K562 (cell line): ENCODE measurements around the gene JUNB. TPM values are rescaled to one million over a fixed set of nuclear protein-coding genes. Genes with fewer than 3 reads are reported as not detected.

Experiments
- ARHGAP35 ChIP-seq: fragments of 450-650 bp; IDR thresholded peaks from 2 replicates; pipeline ENCODE4 v1.6.1; 2018; ENCODE audit not compliant: partially characterized antibody
- CBFA2T3 ChIP-seq: fragments of 450-650 bp; IDR thresholded peaks from 2 replicates; pipeline ENCODE4 v1.6.1; 2017
- CCNT2 ChIP-seq: IDR thresholded peaks from 2 replicates; pipeline ENCODE4 v1.6.1; 2011; ENCODE audit warnings: borderline replicate concordance, low read depth, mild to moderate bottlenecking, moderate library complexity, mixed read lengths, low read length; ENCODE audit not compliant: insufficient read length; ENCODE audit errors: extremely low read depth
- FOXP1 ChIP-seq: sonication (generic); formaldehyde crosslinking; IDR thresholded peaks from 2 replicates; pipeline ENCODE4 v1.8.0; 2022; ENCODE audit warnings: mild to moderate bottlenecking, missing genetic modification reagents
- L3MBTL2 ChIP-seq: fragments of 450-650 bp; IDR thresholded peaks from 2 replicates; pipeline ENCODE4 v1.6.1; 2016; ENCODE audit warnings: mild to moderate bottlenecking, moderate library complexity
- NR1H2 ChIP-seq: sonication (generic); formaldehyde crosslinking; IDR thresholded peaks from 2 replicates; pipeline ENCODE4 v1.4.0; 2020; ENCODE audit warnings: mild to moderate bottlenecking, missing genetic modification reagents
- RBM15 ChIP-seq: fragments of 200-400 bp; formaldehyde crosslinking; IDR thresholded peaks from 2 replicates; pipeline ENCODE4 v1.6.1; 2018; ENCODE audit warnings: mild to moderate bottlenecking, low read length, moderate library complexity; ENCODE audit not compliant: insufficient read depth
- SIN3B ChIP-seq: fragments of 450-650 bp; IDR thresholded peaks from 2 replicates; pipeline ENCODE4 v1.6.1; 2017; ENCODE audit warnings: low read depth, mild to moderate bottlenecking, moderate library complexity
- SMARCA4 ChIP-seq: fragments of 450-650 bp; IDR thresholded peaks from 2 replicates; pipeline ENCODE4 v1.6.1; 2016
- SRF ChIP-seq, 2 experiments: fragments of 250-450, 450-650 bp in 1 of 2; sonication (Bioruptor Pico) in 1 of 2; sonication (generic) in 1 of 2; formaldehyde crosslinking; IDR thresholded peaks; 2 replicates each; pipeline versions ENCODE4 v1.5.0 to v1.5.1; 2020 to 2022; ENCODE audit warnings: mild to moderate bottlenecking in 1 of 2, missing genetic modification reagents in 1 of 2
- SRSF7 ChIP-seq: fragments of 200-400 bp; formaldehyde crosslinking; optimal IDR thresholded peaks from 2 replicates; pipeline ENCODE3; 2017; ENCODE audit warnings: mild to moderate bottlenecking, low read depth, low read length
- SUPT5H ChIP-seq: fragments of 450-650 bp; IDR thresholded peaks from 2 replicates; pipeline ENCODE4 v1.6.1; 2016
- ZNF263 ChIP-seq: sonication (generic); formaldehyde crosslinking; IDR thresholded peaks from 2 replicates; pipeline ENCODE4 v1.8.0; 2022; ENCODE audit warnings: mild to moderate bottlenecking, missing genetic modification reagents, borderline replicate concordance
- polyA plus RNA-seq, 8 experiments: library from polyadenylated mRNA; depleted of rRNA in 4 of 8; stranded (reverse) in 5 of 8; unstranded in 3 of 8; fragments of >200 nt; fragmentation: Nextera tagmentation in 2 of 8; fragmentation: Illumina TruSeq in 1 of 8; extraction: Ambion mirVana in 2 of 8; extraction: Trizol in 1 of 8; gene quantifications; 2 replicates each; pipeline versions ENCODE4 v1.2.1 to v1.2.3, GENCODE V29; 2011 to 2014; ENCODE audit warnings: inconsistent platforms in 1 of 8, missing spikeins in 1 of 8
- total RNA-seq, 7 experiments: library from RNA; depleted of rRNA in 6 of 7; stranded (reverse); fragments of >200 nt in 6 of 7; fragmentation: Illumina TruSeq in 2 of 7; extraction: Trizol in 2 of 7; gene quantifications; 2 replicates each; pipeline versions ENCODE4 v1.2.1 to v1.2.3, GENCODE V29; 2011 to 2021; ENCODE audit warnings: low replicate concordance in 1 of 7
- TF ChIP-seq, protein P1 (sequence below): fragments of 450-650 bp; formaldehyde crosslinking; IDR thresholded peaks from 2 replicates; pipeline ENCODE4 v1.4.0; 2020; ENCODE audit warnings: mild to moderate bottlenecking, moderate library complexity
- TF ChIP-seq, protein P2 (sequence below): fragments of 250-450 bp; sonication (Bioruptor Pico); IDR thresholded peaks from 2 replicates; pipeline ENCODE4 v1.8.0; 2022; ENCODE audit warnings: inconsistent platforms, mild to moderate bottlenecking, moderate library complexity, borderline replicate concordance
- TF ChIP-seq, protein P3 (sequence below): sonication (generic); formaldehyde crosslinking; IDR thresholded peaks from 2 replicates; pipeline ENCODE4 v1.5.0; 2020; ENCODE audit warnings: missing genetic modification reagents
- TF ChIP-seq, protein P4 (sequence below): conservative IDR thresholded peaks from 2 replicates; pipeline ENCODE4 v1.6.1; 2011; ENCODE audit warnings: low read depth, mild to moderate bottlenecking, low read length; ENCODE audit not compliant: control insufficient read depth
- TF ChIP-seq, protein P5 (sequence below): fragments of 200-800 bp; sonication (Bioruptor generic); IDR thresholded peaks from 2 replicates; pipeline ENCODE4 v1.6.1; 2017; ENCODE audit warnings: missing genetic modification characterization, missing compliant biosample characterization

The JUNB gene
- total and polyA plus RNA-seq, 9 of the 15 experiments (the other 6 are each of a cell fraction or from before 2014, with no cell fraction given) = 0.23 to 88.1 (median 13.1) TPM

DNA sequence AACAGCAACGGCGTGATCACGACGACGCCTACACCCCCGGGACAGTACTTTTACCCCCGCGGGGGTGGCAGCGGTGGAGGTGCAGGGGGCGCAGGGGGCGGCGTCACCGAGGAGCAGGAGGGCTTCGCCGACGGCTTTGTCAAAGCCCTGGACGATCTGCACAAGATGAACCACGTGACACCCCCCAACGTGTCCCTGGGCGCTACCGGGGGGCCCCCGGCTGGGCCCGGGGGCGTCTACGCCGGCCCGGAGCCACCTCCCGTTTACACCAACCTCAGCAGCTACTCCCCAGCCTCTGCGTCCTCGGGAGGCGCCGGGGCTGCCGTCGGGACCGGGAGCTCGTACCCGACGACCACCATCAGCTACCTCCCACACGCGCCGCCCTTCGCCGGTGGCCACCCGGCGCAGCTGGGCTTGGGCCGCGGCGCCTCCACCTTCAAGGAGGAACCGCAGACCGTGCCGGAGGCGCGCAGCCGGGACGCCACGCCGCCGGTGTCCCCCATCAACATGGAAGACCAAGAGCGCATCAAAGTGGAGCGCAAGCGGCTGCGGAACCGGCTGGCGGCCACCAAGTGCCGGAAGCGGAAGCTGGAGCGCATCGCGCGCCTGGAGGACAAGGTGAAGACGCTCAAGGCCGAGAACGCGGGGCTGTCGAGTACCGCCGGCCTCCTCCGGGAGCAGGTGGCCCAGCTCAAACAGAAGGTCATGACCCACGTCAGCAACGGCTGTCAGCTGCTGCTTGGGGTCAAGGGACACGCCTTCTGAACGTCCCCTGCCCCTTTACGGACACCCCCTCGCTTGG is 966 bp downstream of the JUNB start (continued):
- TF ChIP-seq ARHGAP35 (no peak), SRSF7 (peak; percentile 38), SMARCA4 (no peak), NR1H2 (CRISPR knock-in tag) (no peak), L3MBTL2 (peak; percentile 94), FOXP1 (peak; percentile 60; the same call in 1 of the 2 replicates), RBM15 (peak; percentile 96; the same call in 1 of the 2 replicates), SRF (CRISPR knock-in tag; IDR thresholded peaks at IDR 0.05) (peak in 1 of 2 experiments; percentile 68; a peak in 1 of 4 replicates), SIN3B (no peak), ZNF263 (peak; percentile 51; the same call in 1 of the 2 replicates), CCNT2 (peak; percentile 43), SUPT5H (peak; percentile 28; the same call in 1 of the 2 replicates), CBFA2T3 (peak; percentile 42)
- TF ChIP-seq, protein P1, sequence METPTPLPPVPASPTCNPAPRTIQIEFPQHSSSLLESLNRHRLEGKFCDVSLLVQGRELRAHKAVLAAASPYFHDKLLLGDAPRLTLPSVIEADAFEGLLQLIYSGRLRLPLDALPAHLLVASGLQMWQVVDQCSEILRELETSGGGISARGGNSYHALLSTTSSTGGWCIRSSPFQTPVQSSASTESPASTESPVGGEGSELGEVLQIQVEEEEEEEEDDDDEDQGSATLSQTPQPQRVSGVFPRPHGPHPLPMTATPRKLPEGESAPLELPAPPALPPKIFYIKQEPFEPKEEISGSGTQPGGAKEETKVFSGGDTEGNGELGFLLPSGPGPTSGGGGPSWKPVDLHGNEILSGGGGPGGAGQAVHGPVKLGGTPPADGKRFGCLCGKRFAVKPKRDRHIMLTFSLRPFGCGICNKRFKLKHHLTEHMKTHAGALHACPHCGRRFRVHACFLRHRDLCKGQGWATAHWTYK (CRISPR knock-in tag) = 0 out of 2 replicates have a peak, but pooled peaks have one; percentile 36
- TF ChIP-seq, protein P2, sequence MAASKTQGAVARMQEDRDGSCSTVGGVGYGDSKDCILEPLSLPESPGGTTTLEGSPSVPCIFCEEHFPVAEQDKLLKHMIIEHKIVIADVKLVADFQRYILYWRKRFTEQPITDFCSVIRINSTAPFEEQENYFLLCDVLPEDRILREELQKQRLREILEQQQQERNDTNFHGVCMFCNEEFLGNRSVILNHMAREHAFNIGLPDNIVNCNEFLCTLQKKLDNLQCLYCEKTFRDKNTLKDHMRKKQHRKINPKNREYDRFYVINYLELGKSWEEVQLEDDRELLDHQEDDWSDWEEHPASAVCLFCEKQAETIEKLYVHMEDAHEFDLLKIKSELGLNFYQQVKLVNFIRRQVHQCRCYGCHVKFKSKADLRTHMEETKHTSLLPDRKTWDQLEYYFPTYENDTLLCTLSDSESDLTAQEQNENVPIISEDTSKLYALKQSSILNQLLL = no peak
- TF ChIP-seq, protein P3, sequence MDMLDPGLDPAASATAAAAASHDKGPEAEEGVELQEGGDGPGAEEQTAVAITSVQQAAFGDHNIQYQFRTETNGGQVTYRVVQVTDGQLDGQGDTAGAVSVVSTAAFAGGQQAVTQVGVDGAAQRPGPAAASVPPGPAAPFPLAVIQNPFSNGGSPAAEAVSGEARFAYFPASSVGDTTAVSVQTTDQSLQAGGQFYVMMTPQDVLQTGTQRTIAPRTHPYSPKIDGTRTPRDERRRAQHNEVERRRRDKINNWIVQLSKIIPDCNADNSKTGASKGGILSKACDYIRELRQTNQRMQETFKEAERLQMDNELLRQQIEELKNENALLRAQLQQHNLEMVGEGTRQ (CRISPR knock-in tag) = peak; percentile 69; the same call in 1 of the 2 replicates
- TF ChIP-seq, protein P4, sequence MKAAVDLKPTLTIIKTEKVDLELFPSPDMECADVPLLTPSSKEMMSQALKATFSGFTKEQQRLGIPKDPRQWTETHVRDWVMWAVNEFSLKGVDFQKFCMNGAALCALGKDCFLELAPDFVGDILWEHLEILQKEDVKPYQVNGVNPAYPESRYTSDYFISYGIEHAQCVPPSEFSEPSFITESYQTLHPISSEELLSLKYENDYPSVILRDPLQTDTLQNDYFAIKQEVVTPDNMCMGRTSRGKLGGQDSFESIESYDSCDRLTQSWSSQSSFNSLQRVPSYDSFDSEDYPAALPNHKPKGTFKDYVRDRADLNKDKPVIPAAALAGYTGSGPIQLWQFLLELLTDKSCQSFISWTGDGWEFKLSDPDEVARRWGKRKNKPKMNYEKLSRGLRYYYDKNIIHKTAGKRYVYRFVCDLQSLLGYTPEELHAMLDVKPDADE = 0 out of 2 replicates have a peak, but pooled peaks have one; percentile 41
- TF ChIP-seq, protein P5, sequence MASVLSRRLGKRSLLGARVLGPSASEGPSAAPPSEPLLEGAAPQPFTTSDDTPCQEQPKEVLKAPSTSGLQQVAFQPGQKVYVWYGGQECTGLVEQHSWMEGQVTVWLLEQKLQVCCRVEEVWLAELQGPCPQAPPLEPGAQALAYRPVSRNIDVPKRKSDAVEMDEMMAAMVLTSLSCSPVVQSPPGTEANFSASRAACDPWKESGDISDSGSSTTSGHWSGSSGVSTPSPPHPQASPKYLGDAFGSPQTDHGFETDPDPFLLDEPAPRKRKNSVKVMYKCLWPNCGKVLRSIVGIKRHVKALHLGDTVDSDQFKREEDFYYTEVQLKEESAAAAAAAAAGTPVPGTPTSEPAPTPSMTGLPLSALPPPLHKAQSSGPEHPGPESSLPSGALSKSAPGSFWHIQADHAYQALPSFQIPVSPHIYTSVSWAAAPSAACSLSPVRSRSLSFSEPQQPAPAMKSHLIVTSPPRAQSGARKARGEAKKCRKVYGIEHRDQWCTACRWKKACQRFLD (CRISPR knock-in tag) = peak; percentile 51; the same call in 1 of the 2 replicates
